HG02870 (cell line): ENCODE measurements around the gene INSYN2A.

Experiments
- ATAC-seq: cut with Tn5 transposase; IDR thresholded peaks from one replicate; pipeline ENCODE4 v1.9.1; 2021; ENCODE audit warnings: mild to moderate bottlenecking, moderate library complexity; ENCODE audit not compliant: unreplicated experiment

Gene INSYN2A

DNA sequence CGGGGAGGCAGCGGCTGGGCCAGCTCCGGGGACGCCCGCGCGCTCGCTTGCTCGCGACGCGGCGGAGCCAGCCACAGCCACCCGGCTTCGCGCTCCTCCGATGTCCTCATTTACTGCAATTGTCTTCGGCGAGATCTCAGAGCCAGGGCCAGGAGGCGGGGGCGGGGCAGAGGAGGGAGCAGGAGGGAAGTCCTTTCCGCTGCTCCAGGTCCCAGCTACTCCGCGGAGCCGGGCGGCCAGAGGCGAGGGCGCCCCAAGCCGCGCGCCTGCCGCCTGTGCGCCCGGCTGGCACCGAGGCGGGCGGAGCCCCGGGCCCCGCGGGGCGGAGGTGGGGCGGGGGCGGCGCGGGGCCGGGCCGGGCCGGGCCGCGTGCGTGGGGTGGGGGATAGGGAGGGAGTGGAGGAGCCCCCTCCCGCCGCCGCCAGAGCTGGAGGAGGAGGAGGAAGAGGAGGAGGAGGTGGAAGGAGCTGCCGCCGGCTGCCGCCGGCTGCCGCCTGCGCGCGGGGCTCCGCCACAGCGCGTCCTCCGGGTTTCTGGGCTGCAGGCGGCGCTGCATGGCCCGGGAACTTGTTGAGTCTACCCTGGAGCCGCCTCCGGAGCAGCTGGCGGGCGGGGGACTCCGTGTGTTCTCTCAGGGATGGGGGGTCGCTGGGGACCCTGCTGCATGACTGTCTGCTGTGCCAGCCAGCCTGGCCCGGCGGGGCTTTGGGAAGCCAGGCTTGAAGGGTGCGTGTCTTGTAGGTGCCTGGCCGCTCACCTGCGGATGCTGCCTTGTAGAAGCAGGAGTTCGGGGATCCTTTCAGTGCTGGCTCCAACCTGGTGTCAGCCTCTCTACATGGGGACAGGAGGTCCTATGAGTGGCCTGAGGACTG, at the start of gene INSYN2A:
Gene INSYN2A, minus strand, starts transcription at position 310 of the 872 bp plus-strand sequence. CDS start 20,196 bp downstream, outside the sequence.
- ATAC-seq = no peak

- ATAC-seq = no peak
These were observed 49.1 kb upstream of the INSYN2A start for GRCh38 chr10:127245456-127245855.

DNA sequence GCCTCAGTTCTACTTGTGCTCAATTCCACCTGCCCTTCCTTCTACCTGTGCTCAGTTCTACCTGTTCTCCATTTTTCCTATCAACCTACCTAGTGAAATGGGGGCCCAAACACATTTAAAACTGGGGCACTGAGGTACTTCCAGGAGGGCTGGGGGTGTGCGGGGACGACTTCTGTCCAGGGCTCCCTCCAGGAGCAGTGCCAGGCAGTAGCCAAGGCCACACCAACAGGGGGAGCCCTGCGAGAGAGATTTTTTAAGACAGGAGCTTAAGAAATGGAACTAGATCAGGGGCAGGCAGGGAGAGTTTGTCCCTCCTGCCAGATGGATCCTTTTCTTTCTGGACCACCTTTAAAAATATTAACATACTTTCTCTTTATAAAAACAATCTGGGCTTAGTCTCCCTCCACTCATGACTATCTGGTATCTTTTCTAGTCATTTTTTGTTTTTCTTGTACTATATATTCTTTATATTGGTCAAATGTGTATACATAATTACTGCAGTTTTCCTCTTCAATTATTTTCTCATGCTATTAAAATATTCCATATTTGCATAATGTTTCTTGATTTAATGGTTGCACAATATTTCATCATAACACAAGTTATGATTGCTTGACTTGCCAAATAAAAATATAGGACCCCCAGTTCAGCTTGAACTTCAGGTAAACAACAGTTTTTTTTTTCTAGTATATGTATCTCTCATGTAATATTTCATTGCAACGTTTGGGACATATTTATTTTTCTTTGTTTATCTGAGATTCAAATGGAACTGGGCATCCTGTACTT, 47.3 kb upstream of the INSYN2A start:
- no peak for ATAC-seq

DNA sequence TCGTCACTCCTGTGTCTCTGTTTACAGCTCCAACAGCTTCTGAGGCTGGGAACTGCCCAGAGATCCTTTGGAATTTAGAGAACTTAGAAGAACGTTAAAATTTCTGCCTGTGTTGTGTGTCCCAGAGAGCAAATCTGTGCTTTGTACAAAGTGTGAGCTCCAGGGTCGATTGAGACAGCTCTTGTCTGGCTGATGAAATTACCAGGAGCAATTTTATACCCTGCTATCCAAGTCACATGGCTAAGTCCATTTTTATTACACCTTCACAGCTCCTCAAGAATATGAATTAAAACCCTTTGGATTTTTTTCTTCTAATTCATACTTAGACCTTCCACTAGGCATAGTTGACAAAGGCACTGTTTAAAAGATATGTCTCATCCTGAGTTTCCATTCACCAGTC, 46.5 kb upstream of the INSYN2A start:
- ATAC-seq = no peak

DNA sequence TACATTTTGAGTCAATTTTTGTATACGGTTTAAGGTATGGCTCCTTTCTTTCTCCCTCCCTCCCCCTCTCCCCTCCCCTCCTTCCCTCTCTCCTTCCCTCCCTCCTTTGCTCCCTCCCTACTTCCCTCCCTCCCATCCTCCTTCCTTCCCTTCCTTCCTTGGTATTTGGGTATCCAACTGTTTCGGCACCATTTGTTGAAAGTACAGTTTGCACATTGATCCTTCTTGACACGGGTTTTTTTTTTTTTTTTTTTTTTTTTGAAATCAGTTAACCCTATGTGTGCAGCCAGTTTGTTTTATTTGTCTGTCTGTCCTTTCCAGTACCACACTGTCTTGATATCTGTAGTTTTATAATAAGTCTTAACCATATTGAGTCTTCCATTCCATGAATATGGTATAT, 39.9 kb upstream of the INSYN2A start:
- ATAC-seq = no peak

- ATAC-seq = no peak
These were observed 38.0 kb upstream of the INSYN2A start for GRCh38 chr10:127234306-127234800.

DNA sequence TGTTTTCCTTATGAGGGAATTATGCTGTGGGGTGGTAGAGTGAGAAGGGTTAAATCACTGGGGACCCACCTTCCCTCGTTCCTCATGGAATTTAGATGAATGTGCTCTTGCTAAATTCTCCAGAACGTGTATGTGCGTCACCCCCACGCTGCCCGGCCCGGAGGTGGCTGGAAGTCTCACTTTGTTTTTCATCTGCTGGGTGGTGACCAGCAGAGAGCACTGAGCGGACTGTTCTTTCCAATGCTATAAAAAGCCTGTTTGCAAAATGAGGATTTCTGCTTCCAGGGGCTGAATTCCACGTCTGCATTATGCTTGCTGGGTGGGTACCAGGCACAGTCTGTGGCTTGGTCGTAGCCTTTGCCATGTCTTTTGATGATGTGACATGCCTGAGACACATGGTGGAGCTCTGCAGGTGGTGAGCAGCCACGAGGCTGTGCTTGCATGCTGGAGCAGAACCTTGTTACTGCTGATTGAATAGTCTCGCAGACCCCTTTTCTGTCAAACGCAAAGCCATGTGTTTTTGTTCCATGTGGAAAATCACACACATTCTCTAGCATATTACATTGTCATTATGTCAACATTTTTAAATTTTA, 31.9 kb upstream of the INSYN2A start:
- no peak for ATAC-seq

DNA sequence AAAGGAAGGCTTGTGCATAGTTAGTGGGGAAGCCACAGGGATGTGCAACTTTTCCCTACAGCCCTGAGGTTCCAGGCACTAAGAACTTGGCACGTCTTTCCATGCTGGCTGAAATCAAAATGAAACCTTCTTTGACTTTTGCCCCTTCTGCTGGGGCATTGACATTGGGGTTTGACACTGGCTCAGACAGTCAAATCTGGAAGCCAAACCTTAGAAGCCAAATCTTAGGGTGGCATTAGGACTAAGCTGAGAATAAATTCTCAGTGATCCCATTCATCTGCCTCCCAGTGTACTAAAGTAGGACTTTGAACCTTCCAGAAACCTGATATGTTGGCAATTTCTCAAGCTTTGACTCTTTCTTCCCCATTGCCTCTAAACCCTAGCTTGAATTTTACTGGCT, 31.3 kb upstream of the INSYN2A start:
- no peak for ATAC-seq

GRCh38 chr10:127227027-127227426, 30.6 kb upstream of the INSYN2A start:
- no peak for ATAC-seq

DNA sequence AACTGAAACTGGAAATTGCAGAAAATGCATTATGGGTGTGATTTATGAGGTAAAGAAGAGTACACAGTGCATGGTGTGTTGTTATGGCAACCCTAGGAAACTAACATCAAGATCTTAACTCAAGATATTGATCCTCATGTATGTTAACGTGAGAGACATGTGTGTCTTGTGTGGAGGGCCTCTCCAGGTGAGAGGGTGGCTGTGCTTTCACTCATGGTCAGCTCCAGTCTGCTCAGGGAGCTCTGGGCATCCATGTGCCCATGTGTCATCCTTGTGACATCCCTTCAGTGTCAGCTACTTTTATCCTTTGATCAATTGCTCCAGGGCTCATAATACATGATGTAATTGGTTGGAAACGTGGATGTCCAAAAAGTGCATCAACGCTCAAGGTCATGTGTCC, 24.9 kb upstream of the INSYN2A start:
- no peak for ATAC-seq

- no peak for ATAC-seq
These were observed 22.3 kb upstream of the INSYN2A start for GRCh38 chr10:127218658-127219057.

DNA sequence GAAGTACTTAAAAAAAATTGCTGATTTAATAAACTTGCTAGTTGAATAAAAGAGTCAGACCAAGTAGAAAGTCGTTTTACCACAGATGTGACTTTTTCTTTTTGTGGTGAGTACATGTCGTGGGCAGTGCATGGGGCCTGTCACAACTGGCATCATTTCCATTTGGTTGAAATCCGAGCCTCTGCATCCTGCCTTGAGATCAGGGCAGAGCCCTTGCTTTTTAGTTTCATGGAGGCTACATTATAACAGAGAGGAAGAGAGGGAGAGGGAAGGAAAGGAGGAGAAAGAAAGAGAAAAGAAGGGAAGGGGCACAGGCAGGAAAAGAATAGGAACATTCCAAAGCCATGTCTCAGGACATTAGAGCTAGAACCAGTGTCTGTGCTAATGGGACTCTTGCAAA, 20.4 kb upstream of the INSYN2A start:
- no peak for ATAC-seq

- ATAC-seq = no peak
These were observed 19.9 kb upstream of the INSYN2A start for GRCh38 chr10:127216274-127216673.

DNA sequence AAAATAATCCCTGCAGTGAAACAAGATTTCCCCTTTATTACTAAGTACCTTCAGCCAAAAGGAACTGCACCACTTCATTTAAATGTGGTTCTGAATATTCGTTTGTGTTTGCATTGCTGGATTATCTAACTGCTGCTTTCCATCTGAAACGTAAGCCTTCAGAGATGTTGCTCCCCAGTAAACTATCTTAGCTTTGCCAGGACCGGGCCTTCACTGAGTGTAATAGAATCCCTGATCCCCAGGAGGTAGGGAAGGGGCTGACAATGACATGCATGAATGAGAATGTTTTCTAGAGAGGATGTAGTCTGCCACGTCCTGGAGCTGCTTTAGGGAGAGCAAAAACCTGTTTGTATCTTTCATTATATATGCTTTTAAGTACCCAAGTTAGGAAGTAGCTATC, 19.5 kb upstream of the INSYN2A start:
- no peak for ATAC-seq

DNA sequence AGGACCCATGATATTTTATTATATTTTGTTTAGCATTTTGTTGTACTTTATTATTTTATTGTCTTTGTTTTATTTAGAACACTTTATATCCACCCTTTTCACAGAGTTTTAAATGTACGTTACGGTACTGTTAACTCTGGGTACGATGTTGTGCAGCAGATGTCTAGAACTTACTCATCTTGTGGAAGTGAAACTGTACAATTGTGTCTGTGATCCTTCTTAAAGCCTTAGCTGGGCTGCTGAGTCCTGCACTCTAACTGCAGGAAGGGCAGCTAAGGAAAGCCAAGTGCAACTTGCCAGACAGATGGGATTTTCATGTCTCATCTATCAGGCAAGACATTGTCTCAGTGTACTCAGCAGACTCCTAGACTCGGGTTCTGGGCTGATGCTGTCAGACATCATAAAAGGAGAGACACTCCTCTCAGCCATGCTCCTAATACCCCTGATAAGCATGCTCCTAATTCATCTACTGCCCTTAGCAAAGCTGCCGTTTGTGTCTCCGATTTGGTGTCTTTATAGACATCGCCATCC, 14.6 kb upstream of the INSYN2A start:
- no peak for ATAC-seq

GRCh38 chr10:127207081-127207480, 10.7 kb upstream of the INSYN2A start:
- no peak for ATAC-seq

GRCh38 chr10:127203067-127203466, 6.7 kb upstream of the INSYN2A start:
- ATAC-seq = no peak

GRCh38 chr10:127200646-127201045, 4.3 kb upstream of the INSYN2A start:
- ATAC-seq = no peak

GRCh38 chr10:127198721-127199120, 2.3 kb upstream of the INSYN2A start:
- ATAC-seq = no peak

GRCh38 chr10:127198307-127198706, 1.9 kb upstream of the INSYN2A start:
- no peak for ATAC-seq

DNA sequence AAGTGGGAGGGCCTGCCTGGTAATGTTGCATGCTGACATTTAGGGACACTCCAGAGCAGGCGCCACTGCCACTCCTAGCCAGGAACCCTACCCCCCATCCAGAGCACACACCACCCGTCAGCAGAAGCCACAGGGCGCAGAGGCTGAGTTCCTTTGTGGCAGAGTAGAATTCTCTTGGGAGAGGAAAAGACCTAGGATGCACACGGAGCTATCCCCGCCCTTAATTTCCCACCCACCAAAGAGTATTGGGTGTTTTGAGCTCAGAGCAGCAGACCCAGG, 702 bp upstream of the INSYN2A start:
- no peak for ATAC-seq
